A549 (cell line): Measurements from ENCODE around the gene EPS8L1. TPM values are rescaled to one million over a fixed set of nuclear protein-coding genes. Genes with fewer than 3 reads are reported as not detected.

Experiments used
- ATAC-seq, 2 experiments: fragments of 200-7000 bp in 1 of 2; fragments of >200 bp in 1 of 2; cut with Nextera tagmentation in 1 of 2; cut with Tn5 transposase in 1 of 2; 3 replicates each; pipeline versions ENCODE4 v1.8.0 to v1.9.1; 2018 to 2020; ENCODE audit warnings: mild to moderate bottlenecking in 1 of 2, moderate library complexity in 1 of 2
- CTCF ChIA-PET: fragments of 300-600 bp; sonication (Branson Sonifier 250); formaldehyde crosslinking; extraction: SDS; loops from one replicate; lab custom pipeline; 2021; ENCODE audit warnings: antibody characterized with exemption, inconsistent platforms; lab: Yijun Ruan, JAX
- POLR2A ChIA-PET: fragments of 350-600 bp; formaldehyde crosslinking; extraction: SDS; loops from one replicate; lab custom pipeline; 2021; ENCODE audit warnings: antibody characterized with exemption, inconsistent platforms; lab: Yijun Ruan, JAX
- DNase-seq, 2 experiments: peaks; one replicate each; pipeline versions ENCODE4 v3.0.0 to v3.0.0-alpha.2; 2011 to 2016; ENCODE audit warnings: low read depth in 1 of 2, low spot score in 1 of 2
- FAIRE-seq: peaks from 2 replicates; lab custom pipeline; 2011; peaks lifted over from hg19 to GRCh38; lab: Jason Lieb, UNC
- H3K27ac ChIP-seq, 2 experiments: fragments of >200 bp; sonication (Bioruptor Twin); formaldehyde crosslinking; 3 replicates each; pipeline ENCODE4 v1.5.1; 2016 to 2017
- H3K4me1 ChIP-seq: fragments of >200 bp; sonication (Bioruptor Twin); formaldehyde crosslinking; 3 replicates; pipeline ENCODE4 v1.6.1; 2016
- H3K4me2 ChIP-seq: fragments of >200 bp; sonication (Bioruptor Twin); formaldehyde crosslinking; 3 replicates; pipeline ENCODE4 v1.6.1; 2016
- H3K4me3 ChIP-seq: fragments of >200 bp; sonication (Bioruptor Twin); formaldehyde crosslinking; 3 replicates; pipeline ENCODE4 v1.5.1; 2016
- H3K9me3 ChIP-seq: fragments of >200 bp; sonication (Bioruptor Twin); formaldehyde crosslinking; 3 replicates; pipeline ENCODE4 v1.6.1; 2016
- CBX2 ChIP-seq: fragments of 200-600 bp; sonication (generic); IDR thresholded peaks from 2 replicates; pipeline ENCODE4 v1.6.1; 2016; ENCODE audit warnings: low read depth, mild to moderate bottlenecking, borderline replicate concordance
- CEBPB ChIP-seq, 2 experiments: fragments of >200 bp in 1 of 2; sonication (Bioruptor Twin) in 1 of 2; formaldehyde crosslinking in 1 of 2; IDR thresholded peaks; 2 replicates each; pipeline ENCODE4 v1.6.1; 2012 to 2016
- EHF ChIP-seq: fragments of 250-450 bp; sonication (Bioruptor Pico); IDR thresholded peaks from 2 replicates; pipeline ENCODE4 v1.5.0; 2020; ENCODE audit warnings: mild to moderate bottlenecking
- EP300 ChIP-seq, 2 experiments: fragments of >200 bp; sonication (Bioruptor Twin); formaldehyde crosslinking; IDR thresholded peaks; 2 replicates in 1 of 2; 3 replicates in 1 of 2; pipeline ENCODE4 v1.6.1; 2016 to 2017
- FOSB ChIP-seq: fragments of 250-450 bp; sonication (Bioruptor Pico); IDR thresholded peaks from 2 replicates; pipeline ENCODE4 v1.5.0; 2020; ENCODE audit warnings: mild to moderate bottlenecking, moderate library complexity
- FOSL2 ChIP-seq, 2 experiments: fragments of 450-650 bp in 1 of 2; fragments of >200 bp in 1 of 2; sonication (Bioruptor Twin) in 1 of 2; formaldehyde crosslinking; IDR thresholded peaks; 2 replicates each; pipeline versions ENCODE4 v1.5.0 to v1.6.1; 2016 to 2020; ENCODE audit warnings: mild to moderate bottlenecking in 1 of 2, moderate library complexity in 1 of 2
- HDAC2 ChIP-seq: fragments of 200-600 bp; sonication (generic); IDR thresholded peaks from 2 replicates; pipeline ENCODE4 v1.6.1; 2016
- HOXB13 ChIP-seq: fragments of 250-450 bp; sonication (Bioruptor Pico); IDR thresholded peaks from 2 replicates; pipeline ENCODE4 v1.5.0; 2020; ENCODE audit warnings: low read depth, mild to moderate bottlenecking, moderate library complexity
- HOXB5 ChIP-seq: fragments of 250-450 bp; sonication (Bioruptor Pico); IDR thresholded peaks from 2 replicates; pipeline ENCODE4 v1.5.0; 2020; ENCODE audit warnings: mild to moderate bottlenecking, moderate library complexity
- JUNB ChIP-seq: fragments of >200 bp; sonication (Bioruptor Twin); formaldehyde crosslinking; IDR thresholded peaks from 2 replicates; pipeline ENCODE4 v1.6.1; 2016
- NR3C1 ChIP-seq: fragments of >200 bp; sonication (Bioruptor Twin); formaldehyde crosslinking; IDR thresholded peaks from 3 replicates; pipeline ENCODE4 v1.6.1; 2017
- PHF8 ChIP-seq: fragments of 200-600 bp; sonication (generic); IDR thresholded peaks from 2 replicates; pipeline ENCODE4 v1.6.1; 2016; ENCODE audit warnings: low read depth, mild to moderate bottlenecking, antibody characterized with exemption, moderate library complexity, borderline replicate concordance
- RNF2 ChIP-seq: fragments of 200-600 bp; sonication (generic); IDR thresholded peaks from 2 replicates; pipeline ENCODE4 v1.6.1; 2016; ENCODE audit warnings: low read depth, mild to moderate bottlenecking, antibody characterized with exemption, moderate library complexity, borderline replicate concordance
- ZC3H11A ChIP-seq: fragments of 450-650 bp; IDR thresholded peaks from 2 replicates; pipeline ENCODE4 v1.6.1; 2014; ENCODE audit warnings: antibody characterized with exemption, mild to moderate bottlenecking
- WGBS: methylation state at CpG from one replicate; pipeline ENCODE4 v1.1.6; 2017; ENCODE audit errors: missing lambda C conversion rate; 5-methylcytosine and 5-hydroxymethylcytosine counted together
- polyA plus RNA-seq, 4 experiments: library from polyadenylated mRNA; depleted of rRNA in 3 of 4; stranded (reverse); fragments of >200 nt; fragmentation: RNase III in 1 of 4; extraction: RNeasy Plus Mini Kit Qiagen cat#74134 plus additional on column Dnase treatment in 1 of 4; gene quantifications; 2 replicates in 3 of 4; 3 replicates in 1 of 4; pipeline ENCODE4 v1.2.3, GENCODE V29; 2011 to 2017
- TF ChIP-seq, protein P1 (sequence below): IDR thresholded peaks from 2 replicates; pipeline ENCODE4 v1.6.1; 2012
- TF ChIP-seq, protein P2 (sequence below): fragments of >200 bp; sonication (Bioruptor Twin); formaldehyde crosslinking; IDR thresholded peaks from 3 replicates; pipeline ENCODE4 v1.6.1; 2016
- TF ChIP-seq, protein P3 (sequence below): IDR thresholded peaks from 2 replicates; pipeline ENCODE4 v1.6.1; 2012
- TF ChIP-seq, protein P4 (sequence below): fragments of 150-350 bp; IDR thresholded peaks from 2 replicates; pipeline ENCODE4 v1.6.1; 2014; ENCODE audit warnings: low read depth, mild to moderate bottlenecking, low read length
- TF ChIP-seq, protein P5 (sequence below): fragments of 450-650 bp; IDR thresholded peaks from 2 replicates; pipeline ENCODE4 v1.6.1; 2014; ENCODE audit warnings: antibody characterized with exemption

Gene EPS8L1
- polyA plus RNA-seq, 2 of the 4 experiments (the other 2 are of a cell fraction) = 3.7 to 3.8 TPM

DNA sequence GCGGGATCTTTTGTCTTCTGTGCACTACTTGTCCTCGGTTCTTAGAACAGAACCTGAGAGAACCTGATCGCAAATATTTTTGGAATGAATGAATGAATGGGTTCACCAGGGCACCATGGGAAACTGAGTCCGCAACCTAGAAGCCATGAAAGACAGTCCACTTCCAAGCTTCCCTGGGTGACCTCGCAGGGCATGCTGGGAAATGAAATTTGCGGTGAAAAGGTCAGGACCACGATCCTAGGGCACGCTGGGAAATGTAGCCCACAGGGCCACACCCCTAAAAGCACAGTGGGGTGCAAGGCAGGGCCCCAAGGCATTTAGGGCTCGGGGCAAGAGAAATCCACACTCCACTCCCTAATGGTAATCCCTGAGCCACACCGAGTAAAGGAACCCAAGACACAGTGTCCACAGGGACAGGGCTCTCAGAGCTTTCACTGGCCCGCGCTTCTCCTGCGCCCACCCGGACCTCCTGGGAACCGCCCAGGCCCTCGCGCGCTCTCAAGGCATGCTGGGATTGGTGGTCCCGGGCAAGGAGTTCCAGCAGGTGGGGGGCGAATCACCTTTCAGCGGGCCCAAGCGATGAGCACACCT, 42.8 kb downstream of the EPS8L1 start:
- H3K4me3 ChIP-seq = peak overlapping the region; percentile 64
- ChIA-PET POLR2A (interaction anchor here (0.6 to 2.4 kb wide), 11 partner anchors 23 to 651 kb away, joined by 3 to 12 read pairs (median 5); partner anchors contain the start of genes DNAAF3, KMT5C, PPP6R1 and UBE2S), CTCF (interaction anchor here (0.7 to 6.7 kb wide), 6 partner anchors 12 to 386 kb away, joined by 3 to 35 read pairs (median 4); no protein-coding TSS in a partner anchor)
- H3K9me3 ChIP-seq = no peaks in the 10 kb centered on the region
- H3K4me2 ChIP-seq = peak overlapping the region; percentile 90
- TF ChIP-seq, protein P1, sequence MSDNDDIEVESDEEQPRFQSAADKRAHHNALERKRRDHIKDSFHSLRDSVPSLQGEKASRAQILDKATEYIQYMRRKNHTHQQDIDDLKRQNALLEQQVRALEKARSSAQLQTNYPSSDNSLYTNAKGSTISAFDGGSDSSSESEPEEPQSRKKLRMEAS = peak; percentile 11; the same call in 1 of the 2 replicates
- TF ChIP-seq FOSL2 (IDR thresholded peaks at IDR 0.05) (no peak), FOSL2 (CRISPR knock-in tag; IDR thresholded peaks at IDR 0.05) (no peak)
- no peak for ATAC-seq
- peaks cover 30% of the 10 kb centered on the region for H3K4me1 ChIP-seq
- peak overlapping the region; percentile 76 to 94 for H3K27ac ChIP-seq
- 74% methylated on average over 22 of the region's 22 CpGs for WGBS
- DNase-seq = peak in 1 of 2 experiments; percentile 54
- no peak for FAIRE-seq

DNA sequence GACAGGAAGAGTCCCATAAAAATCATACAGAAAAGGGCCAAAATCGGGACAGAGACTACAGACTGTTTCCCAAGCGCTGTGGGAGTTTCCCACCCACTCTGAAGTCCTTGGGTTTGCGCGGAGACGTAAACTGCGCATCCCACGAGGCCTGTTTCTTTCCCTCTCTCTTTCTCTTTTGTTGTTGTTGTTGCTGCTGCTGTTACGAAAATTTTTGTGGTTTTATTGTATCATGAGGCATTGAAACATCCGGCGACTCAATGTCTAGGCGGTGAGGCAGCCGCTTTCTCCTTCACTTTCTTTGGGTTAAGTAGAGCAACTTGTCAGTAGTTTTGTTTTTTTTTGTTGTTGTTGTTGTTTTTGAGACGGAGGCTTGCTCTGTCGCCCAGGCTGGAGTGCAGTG, 43.4 kb downstream of the EPS8L1 start:
- ATAC-seq (no peak), FAIRE-seq (no peak), DNase-seq (no peak)
- 91% methylated on average over 14 of the region's 14 CpGs for WGBS
- Histone ChIP-seq H3K4me3 (no peak overlapping the region), H3K4me2 (no peak overlapping the region; the same call in 2 of the 3 replicates), H3K27ac (peak overlapping the region in 1 of 2 experiments; percentile 94; a peak in 4 of 6 replicates), H3K9me3 (no peaks in the 10 kb centered on the region), H3K4me1 (peaks cover 26% of the 10 kb centered on the region)
- TF ChIP-seq, protein P2, sequence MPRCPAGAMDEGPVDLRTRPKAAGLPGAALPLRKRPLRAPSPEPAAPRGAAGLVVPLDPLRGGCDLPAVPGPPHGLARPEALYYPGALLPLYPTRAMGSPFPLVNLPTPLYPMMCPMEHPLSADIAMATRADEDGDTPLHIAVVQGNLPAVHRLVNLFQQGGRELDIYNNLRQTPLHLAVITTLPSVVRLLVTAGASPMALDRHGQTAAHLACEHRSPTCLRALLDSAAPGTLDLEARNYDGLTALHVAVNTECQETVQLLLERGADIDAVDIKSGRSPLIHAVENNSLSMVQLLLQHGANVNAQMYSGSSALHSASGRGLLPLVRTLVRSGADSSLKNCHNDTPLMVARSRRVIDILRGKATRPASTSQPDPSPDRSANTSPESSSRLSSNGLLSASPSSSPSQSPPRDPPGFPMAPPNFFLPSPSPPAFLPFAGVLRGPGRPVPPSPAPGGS = no peak
- TF ChIP-seq PHF8 (no peak), JUNB (no peak), EP300 (IDR thresholded peaks at IDR 0.05) (no peak), RNF2 (no peak), HDAC2 (no peak), EHF (CRISPR knock-in tag) (no peak), HOXB5 (no peak), HOXB13 (CRISPR knock-in tag) (no peak), FOSB (CRISPR knock-in tag) (no peak), FOSL2 (IDR thresholded peaks at IDR 0.05) (no peak), FOSL2 (CRISPR knock-in tag; IDR thresholded peaks at IDR 0.05) (no peak), CBX2 (no peak), NR3C1 (no peak), ZC3H11A (no peak), CEBPB (IDR thresholded peaks at IDR 0.05) (no peak)
- TF ChIP-seq, protein P3, sequence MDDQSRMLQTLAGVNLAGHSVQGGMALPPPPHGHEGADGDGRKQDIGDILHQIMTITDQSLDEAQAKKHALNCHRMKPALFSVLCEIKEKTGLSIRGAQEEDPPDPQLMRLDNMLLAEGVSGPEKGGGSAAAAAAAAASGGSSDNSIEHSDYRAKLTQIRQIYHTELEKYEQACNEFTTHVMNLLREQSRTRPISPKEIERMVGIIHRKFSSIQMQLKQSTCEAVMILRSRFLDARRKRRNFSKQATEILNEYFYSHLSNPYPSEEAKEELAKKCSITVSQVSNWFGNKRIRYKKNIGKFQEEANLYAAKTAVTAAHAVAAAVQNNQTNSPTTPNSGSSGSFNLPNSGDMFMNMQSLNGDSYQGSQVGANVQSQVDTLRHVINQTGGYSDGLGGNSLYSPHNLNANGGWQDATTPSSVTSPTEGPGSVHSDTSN = no peak
- TF ChIP-seq, protein P4, sequence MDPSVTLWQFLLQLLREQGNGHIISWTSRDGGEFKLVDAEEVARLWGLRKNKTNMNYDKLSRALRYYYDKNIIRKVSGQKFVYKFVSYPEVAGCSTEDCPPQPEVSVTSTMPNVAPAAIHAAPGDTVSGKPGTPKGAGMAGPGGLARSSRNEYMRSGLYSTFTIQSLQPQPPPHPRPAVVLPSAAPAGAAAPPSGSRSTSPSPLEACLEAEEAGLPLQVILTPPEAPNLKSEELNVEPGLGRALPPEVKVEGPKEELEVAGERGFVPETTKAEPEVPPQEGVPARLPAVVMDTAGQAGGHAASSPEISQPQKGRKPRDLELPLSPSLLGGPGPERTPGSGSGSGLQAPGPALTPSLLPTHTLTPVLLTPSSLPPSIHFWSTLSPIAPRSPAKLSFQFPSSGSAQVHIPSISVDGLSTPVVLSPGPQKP = no peak
- TF ChIP-seq, protein P5, sequence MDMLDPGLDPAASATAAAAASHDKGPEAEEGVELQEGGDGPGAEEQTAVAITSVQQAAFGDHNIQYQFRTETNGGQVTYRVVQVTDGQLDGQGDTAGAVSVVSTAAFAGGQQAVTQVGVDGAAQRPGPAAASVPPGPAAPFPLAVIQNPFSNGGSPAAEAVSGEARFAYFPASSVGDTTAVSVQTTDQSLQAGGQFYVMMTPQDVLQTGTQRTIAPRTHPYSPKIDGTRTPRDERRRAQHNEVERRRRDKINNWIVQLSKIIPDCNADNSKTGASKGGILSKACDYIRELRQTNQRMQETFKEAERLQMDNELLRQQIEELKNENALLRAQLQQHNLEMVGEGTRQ = no peak
- POLR2A ChIA-PET = interaction anchor here (0.6 to 1.7 kb wide), 3 partner anchors 41 to 652 kb away, joined by 3 to 9 read pairs (median 3); partner anchors contain the start of gene ZNF628
- CTCF ChIA-PET = interaction anchor here (1.1 to 6.7 kb wide), 5 partner anchors 22 to 385 kb away, joined by 3 to 35 read pairs (median 4); no protein-coding TSS in a partner anchor
